ENCODE measurements around the gene THBS2.

DNA sequence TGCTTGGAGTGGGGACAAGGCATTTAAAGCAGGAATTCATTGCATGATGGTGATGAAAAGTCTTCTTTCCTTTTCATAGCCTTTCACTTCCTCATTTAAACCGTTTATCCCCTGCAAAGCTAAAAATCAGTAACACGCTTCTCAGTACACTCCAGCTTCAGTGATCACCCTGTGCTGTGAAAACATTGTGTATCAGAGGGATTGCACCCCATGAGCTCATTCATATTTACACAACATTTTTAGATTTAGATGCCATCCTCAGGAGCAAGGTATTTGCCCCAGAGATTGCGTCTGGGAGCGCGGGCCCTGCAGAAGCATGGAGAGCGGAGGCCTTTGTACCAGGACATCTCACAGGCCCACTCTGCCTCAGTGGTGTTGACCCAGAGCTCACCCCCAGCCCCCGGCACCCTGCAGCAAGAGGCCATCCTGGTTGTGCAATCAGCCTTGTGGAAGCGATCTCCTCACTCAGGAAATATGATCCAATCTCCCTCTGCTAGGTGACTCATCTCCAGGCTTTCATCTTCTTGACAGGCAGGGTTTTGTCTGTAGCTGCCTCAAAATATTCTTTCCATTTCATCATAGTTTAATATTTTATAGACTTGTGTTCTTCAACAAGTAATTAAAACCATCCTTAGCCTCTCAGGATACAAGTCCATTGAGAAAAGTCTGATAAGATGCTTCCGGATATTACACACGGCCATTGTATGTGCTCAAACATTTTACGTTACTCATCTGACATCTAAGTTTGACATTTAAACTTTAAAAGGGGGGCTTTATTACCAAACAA is 38.9 kb upstream of the THBS2 start:
- TF ChIP-seq, protein P1, sequence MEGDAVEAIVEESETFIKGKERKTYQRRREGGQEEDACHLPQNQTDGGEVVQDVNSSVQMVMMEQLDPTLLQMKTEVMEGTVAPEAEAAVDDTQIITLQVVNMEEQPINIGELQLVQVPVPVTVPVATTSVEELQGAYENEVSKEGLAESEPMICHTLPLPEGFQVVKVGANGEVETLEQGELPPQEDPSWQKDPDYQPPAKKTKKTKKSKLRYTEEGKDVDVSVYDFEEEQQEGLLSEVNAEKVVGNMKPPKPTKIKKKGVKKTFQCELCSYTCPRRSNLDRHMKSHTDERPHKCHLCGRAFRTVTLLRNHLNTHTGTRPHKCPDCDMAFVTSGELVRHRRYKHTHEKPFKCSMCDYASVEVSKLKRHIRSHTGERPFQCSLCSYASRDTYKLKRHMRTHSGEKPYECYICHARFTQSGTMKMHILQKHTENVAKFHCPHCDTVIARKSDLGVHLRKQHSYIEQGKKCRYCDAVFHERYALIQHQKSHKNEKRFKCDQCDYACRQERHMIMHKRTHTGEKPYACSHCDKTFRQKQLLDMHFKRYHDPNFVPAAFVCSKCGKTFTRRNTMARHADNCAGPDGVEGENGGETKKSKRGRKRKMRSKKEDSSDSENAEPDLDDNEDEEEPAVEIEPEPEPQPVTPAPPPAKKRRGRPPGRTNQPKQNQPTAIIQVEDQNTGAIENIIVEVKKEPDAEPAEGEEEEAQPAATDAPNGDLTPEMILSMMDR (IDR thresholded peaks at IDR 0.05), result no peak
- TF ChIP-seq POLR2A (IDR thresholded peaks at IDR 0.05), result no peak
